Measurements from ENCODE around the gene MOCOS. TPM values are rescaled to one million over a fixed set of nuclear protein-coding genes. Genes with fewer than 3 reads are reported as not detected.

The MOCOS gene
- total RNA-seq, 1 experiment from 2014 or later = 4.2 TPM

DNA sequence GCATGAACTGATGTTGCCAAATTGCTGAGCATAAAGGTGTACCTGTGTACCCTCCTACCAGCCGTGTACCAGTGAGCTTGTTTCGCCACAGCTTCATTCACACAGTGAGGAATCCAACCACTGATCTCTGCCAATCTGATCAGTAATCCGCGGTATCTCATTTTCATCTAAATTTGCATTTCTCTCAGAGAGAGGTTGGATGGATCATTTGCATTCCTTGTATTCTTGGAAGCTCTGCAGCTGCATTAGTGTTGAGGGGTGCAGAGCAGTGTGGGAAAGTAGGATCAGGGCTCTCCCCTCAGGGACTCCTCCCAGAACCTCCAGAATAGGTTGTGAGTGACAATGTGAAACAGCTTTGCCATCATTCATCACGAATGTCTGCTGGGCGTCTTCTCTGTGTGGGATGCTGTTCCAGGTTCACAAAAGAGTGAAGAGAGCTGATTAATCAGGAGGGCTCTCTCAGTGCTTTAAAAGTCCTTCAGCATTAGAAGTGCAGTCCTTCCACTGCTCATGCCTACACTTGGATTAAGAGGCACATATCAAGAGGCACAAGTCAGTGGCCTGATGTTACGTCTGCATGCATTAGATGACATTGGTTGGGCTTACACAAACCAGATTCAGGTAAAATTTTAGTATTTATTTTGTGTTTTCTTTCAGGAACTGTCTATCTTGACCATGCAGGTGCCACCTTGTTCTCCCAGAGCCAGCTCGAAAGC is 7.5 kb downstream of the MOCOS start:
- Mint-ChIP-seq H3K4me1 (no peaks in the 10 kb centered on the region), H3K27ac (0 out of 2 replicates have a peak overlapping the region, but pooled peaks have one; percentile 26), H3K27me3 (ENCODE audit: low read depth) (peaks cover under 1% of the 10 kb centered on the region; the same call in 1 of the 2 replicates), H3K36me3 (peaks cover 5% of the 10 kb centered on the region; the same call in 1 of the 2 replicates), H3K4me3 (no peak overlapping the region), H3K9me3 (no peaks in the 10 kb centered on the region)
- CTCF ChIA-PET = interaction anchor here (0.9 to 1.3 kb wide), 2 partner anchors 90 to 217 kb away, joined by 3 read pairs; no protein-coding TSS in a partner anchor
- POLR2A ChIA-PET = no interaction called here
- TF ChIP-seq ESRRA (CRISPR knock-in tag; IDR thresholded peaks at IDR 0.05; ENCODE audit: borderline replicate concordance) (no peak), NR2C2 (CRISPR knock-in tag; IDR thresholded peaks at IDR 0.05) (no peak), GRHL2 (CRISPR knock-in tag; IDR thresholded peaks at IDR 0.05; ENCODE audit: insufficient replicate concordance, severe bottlenecking) (no peak)
- TF ChIP-seq, protein P1, sequence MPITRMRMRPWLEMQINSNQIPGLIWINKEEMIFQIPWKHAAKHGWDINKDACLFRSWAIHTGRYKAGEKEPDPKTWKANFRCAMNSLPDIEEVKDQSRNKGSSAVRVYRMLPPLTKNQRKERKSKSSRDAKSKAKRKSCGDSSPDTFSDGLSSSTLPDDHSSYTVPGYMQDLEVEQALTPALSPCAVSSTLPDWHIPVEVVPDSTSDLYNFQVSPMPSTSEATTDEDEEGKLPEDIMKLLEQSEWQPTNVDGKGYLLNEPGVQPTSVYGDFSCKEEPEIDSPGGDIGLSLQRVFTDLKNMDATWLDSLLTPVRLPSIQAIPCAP (CRISPR knock-in tag; IDR thresholded peaks at IDR 0.05) = no peak
- ATAC-seq = no peak
- no peak for DNase-seq (ENCODE audit: low spot score)

GRCh38 chr18:36195427-36196122 is 8.3 kb downstream of the MOCOS start:
- Mint-ChIP-seq H3K4me1 (no peaks in the 10 kb centered on the region), H3K27ac (no peak overlapping the region), H3K36me3 (peaks cover 5% of the 10 kb centered on the region; the same call in 1 of the 2 replicates), H3K27me3 (ENCODE audit: low read depth) (no peaks in the 10 kb centered on the region), H3K4me3 (no peak overlapping the region), H3K9me3 (no peaks in the 10 kb centered on the region)
- ChIA-PET CTCF (interaction anchor here (0.9 to 1.3 kb wide), 2 partner anchors 89 to 217 kb away, joined by 3 read pairs; no protein-coding TSS in a partner anchor), POLR2A (interaction anchor here (0.9 to 2.2 kb wide), 2 partner anchors 7 to 13 kb away, joined by 3 to 5 read pairs; no protein-coding TSS in a partner anchor)
- DNase-seq (ENCODE audit: low spot score) (no peak), ATAC-seq (no peak)
- TF ChIP-seq SP1 (CRISPR knock-in tag; conservative IDR thresholded peaks at IDR 0.05) (no peak), E2F1 (CRISPR knock-in tag; IDR thresholded peaks at IDR 0.05) (no peak), NFE2L1 (CRISPR knock-in tag; IDR thresholded peaks at IDR 0.05) (no peak), CDX4 (CRISPR knock-in tag; IDR thresholded peaks at IDR 0.05; ENCODE audit: borderline replicate concordance) (no peak), MXD4 (CRISPR knock-in tag; IDR thresholded peaks at IDR 0.05; ENCODE audit: borderline replicate concordance) (no peak), ETV6 (CRISPR knock-in tag; IDR thresholded peaks at IDR 0.05) (no peak), PRRX2 (CRISPR knock-in tag; IDR thresholded peaks at IDR 0.05) (no peak), ZMAT4 (CRISPR knock-in tag; IDR thresholded peaks at IDR 0.05) (no peak), RORB (CRISPR knock-in tag; IDR thresholded peaks at IDR 0.05) (no peak)
- TF ChIP-seq, protein P2, sequence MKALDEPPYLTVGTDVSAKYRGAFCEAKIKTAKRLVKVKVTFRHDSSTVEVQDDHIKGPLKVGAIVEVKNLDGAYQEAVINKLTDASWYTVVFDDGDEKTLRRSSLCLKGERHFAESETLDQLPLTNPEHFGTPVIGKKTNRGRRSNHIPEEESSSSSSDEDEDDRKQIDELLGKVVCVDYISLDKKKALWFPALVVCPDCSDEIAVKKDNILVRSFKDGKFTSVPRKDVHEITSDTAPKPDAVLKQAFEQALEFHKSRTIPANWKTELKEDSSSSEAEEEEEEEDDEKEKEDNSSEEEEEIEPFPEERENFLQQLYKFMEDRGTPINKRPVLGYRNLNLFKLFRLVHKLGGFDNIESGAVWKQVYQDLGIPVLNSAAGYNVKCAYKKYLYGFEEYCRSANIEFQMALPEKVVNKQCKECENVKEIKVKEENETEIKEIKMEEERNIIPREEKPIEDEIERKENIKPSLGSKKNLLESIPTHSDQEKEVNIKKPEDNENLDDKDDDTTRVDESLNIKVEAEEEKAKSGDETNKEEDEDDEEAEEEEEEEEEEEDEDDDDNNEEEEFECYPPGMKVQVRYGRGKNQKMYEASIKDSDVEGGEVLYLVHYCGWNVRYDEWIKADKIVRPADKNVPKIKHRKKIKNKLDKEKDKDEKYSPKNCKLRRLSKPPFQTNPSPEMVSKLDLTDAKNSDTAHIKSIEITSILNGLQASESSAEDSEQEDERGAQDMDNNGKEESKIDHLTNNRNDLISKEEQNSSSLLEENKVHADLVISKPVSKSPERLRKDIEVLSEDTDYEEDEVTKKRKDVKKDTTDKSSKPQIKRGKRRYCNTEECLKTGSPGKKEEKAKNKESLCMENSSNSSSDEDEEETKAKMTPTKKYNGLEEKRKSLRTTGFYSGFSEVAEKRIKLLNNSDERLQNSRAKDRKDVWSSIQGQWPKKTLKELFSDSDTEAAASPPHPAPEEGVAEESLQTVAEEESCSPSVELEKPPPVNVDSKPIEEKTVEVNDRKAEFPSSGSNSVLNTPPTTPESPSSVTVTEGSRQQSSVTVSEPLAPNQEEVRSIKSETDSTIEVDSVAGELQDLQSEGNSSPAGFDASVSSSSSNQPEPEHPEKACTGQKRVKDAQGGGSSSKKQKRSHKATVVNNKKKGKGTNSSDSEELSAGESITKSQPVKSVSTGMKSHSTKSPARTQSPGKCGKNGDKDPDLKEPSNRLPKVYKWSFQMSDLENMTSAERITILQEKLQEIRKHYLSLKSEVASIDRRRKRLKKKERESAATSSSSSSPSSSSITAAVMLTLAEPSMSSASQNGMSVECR (CRISPR knock-in tag; IDR thresholded peaks at IDR 0.05; ENCODE audit: borderline replicate concordance) = no peak
